Activated T-cell treated with anti-CD3 and anti-CD28 coated beads, Interleukin-2, amount 50 U/mL, for 4 hours (primary cell): ENCODE data around the gene HS3ST1. TPM values are rescaled to one million over a fixed set of nuclear protein-coding genes. Genes with fewer than 3 reads are reported as not detected.
"Not testable (repeated sequence)": the region's sequence is repeated elsewhere in the genome, so short reads cannot be mapped to it uniquely, and the experiment has no call there.

Experiments
- ATAC-seq, 2 donors: fragments of 200-7000 bp; cut with Tn5 transposase; one replicate each; pipeline ENCODE4 v1.10.0; 2021
- DNase-seq: peaks from one replicate; pipeline ENCODE4 v3.0.0-alpha.2; 2020
- H3K27me3 Mint-ChIP-seq: one replicate; pipeline ENCODE4 v1.8.0; 2021; ENCODE audit warnings: low read depth, mixed read lengths
- H3K36me3 Mint-ChIP-seq: one replicate; pipeline ENCODE4 v1.8.0; 2022; ENCODE audit warnings: mixed read lengths; ENCODE audit not compliant: insufficient read depth
- H3K4me1 Mint-ChIP-seq: one replicate; pipeline ENCODE4 v1.8.0; 2021; ENCODE audit warnings: low read depth, mixed read lengths
- H3K4me3 Mint-ChIP-seq: one replicate; pipeline ENCODE4 v1.8.0; 2021; ENCODE audit warnings: mild to moderate bottlenecking, moderate library complexity, mixed read lengths
- H3K9me3 Mint-ChIP-seq: one replicate; pipeline ENCODE4 v1.8.0; 2021; ENCODE audit warnings: mixed read lengths
- total RNA-seq, 3 donors: library from RNA; stranded (reverse); gene quantifications; one replicate each; pipeline ENCODE4 v1.2.1, GENCODE V29; 2021

HS3ST1 gene
- total RNA-seq, 3 donors from 2014 or later = 0.03 to 0.71 (median 0.03) TPM

DNA sequence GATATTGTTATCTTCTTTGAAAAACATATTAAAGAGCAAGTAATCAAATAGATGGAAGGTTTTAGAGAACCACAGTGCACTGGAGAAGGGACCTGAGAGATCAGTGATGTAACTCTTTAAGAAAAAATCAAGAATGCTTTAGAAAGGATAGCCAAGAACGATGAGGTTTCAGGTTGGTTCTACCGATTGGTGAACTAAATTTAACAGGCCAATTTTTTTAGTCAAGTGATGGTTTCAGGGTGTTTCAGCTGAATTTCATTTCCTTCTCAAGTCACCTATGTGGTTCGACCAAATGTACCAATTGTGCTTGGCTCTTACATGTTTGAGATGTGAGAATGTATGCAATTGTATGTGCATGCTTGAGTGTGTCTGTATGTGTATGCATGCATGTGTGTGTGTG, 26.5 kb downstream of the HS3ST1 start:
- no peak overlapping the region for H3K4me3 Mint-ChIP-seq
- ATAC-seq = no peak
- no peaks in the 10 kb centered on the region for H3K36me3 Mint-ChIP-seq
- no peaks in the 10 kb centered on the region for H3K4me1 Mint-ChIP-seq
- peaks cover 3% of the 10 kb centered on the region for H3K27me3 Mint-ChIP-seq
- no peak for DNase-seq
- no peaks in the 10 kb centered on the region for H3K9me3 Mint-ChIP-seq

DNA sequence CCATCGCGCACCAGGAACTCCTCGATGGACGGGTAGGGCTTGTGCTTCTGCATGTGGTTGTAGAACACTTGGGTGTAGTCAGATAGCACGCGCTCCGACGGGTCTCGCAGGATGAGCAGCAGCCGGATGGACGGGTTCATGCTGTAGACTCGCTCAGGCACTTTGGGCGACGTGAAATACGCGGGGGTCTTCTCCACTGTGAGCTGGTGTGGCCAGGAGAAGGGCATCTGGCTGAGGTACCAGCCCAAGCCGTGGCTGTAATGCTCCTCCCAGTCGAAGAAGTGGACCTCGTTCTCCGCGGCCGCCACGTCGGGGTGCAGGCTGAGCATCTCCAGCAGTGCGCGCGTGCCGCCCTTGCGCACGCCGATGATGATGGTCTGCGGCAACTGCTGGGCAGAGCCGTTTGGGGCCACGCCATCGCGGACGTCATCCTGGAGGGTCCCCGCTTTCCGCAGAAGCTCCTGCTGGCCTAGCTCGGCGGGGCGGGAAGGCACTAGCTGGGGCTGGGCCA, 29.2 kb downstream of the HS3ST1 start:
- DNase-seq (no peak), ATAC-seq (no peak)
- H3K4me3 Mint-ChIP-seq = no peak overlapping the region
- H3K36me3 Mint-ChIP-seq = no peaks in the 10 kb centered on the region
- H3K4me1 Mint-ChIP-seq = no peaks in the 10 kb centered on the region
- no peaks in the 10 kb centered on the region for H3K9me3 Mint-ChIP-seq
- peaks cover 2% of the 10 kb centered on the region for H3K27me3 Mint-ChIP-seq

DNA sequence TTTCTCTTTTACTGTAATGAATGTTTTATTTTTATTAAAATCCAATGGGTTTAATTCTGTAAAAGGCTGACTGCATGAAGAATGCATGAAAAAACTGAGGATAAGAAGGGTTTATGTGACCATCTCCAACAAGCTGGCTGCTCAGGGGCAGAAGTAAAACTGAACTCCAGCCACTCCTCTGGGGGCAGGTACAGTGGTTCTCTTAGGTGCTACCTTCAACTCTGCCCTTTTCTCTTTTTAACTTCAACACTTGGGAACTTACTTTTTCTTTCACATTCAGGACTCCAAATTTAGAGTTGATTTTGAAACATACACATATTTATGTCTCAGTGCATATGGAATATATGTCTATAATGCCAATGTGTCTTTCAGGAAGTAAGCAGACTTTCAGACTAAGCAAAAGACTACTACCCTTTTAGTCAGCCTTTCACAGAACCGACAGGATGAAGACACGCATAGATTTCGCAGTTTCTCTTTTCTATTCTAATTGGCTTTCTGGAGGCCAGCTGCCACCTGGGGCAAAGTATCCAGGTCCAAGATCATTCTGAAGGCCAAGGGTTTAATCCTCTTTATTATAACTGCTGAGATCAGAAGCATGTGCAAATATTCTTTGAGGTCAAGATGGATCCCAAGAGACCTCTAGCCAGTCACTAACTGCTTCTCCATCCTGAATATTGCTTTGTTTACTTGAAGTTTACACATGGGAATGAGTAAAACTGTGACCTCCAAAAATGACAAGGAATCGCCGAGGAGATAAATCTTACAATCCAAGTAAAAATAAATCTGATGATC, 30.7 kb downstream of the HS3ST1 start:
- H3K27me3 Mint-ChIP-seq = peaks cover 2% of the 10 kb centered on the region
- no peaks in the 10 kb centered on the region for H3K36me3 Mint-ChIP-seq
- no peaks in the 10 kb centered on the region for H3K4me1 Mint-ChIP-seq
- H3K4me3 Mint-ChIP-seq = no peak overlapping the region
- no peak for ATAC-seq
- H3K9me3 Mint-ChIP-seq = no peaks in the 10 kb centered on the region
- no peak for DNase-seq

DNA sequence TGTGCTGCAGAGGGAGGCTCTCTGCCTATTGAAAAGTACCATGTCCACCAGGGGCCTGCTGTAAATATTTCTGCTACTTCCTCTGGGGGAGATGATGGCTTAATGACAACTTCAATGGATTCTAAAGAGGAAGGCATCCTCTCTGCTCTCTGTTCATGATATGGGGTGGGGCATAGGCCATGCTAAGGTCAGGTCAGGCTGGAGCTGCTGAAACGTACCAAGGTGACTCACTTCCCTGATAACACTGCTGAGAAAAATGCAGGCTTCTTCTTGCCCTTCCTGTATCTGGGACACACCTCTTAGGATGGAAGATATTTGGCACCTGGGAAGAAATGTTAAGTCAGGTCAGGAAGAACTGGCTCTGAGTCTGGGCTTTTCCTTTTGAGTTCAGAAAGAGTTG, 31.5 kb downstream of the HS3ST1 start:
- Mint-ChIP-seq H3K4me1 (no peaks in the 10 kb centered on the region), H3K36me3 (no peaks in the 10 kb centered on the region), H3K9me3 (no peaks in the 10 kb centered on the region), H3K27me3 (no peaks in the 10 kb centered on the region), H3K4me3 (no peak overlapping the region)
- DNase-seq (no peak), ATAC-seq (no peak)

DNA sequence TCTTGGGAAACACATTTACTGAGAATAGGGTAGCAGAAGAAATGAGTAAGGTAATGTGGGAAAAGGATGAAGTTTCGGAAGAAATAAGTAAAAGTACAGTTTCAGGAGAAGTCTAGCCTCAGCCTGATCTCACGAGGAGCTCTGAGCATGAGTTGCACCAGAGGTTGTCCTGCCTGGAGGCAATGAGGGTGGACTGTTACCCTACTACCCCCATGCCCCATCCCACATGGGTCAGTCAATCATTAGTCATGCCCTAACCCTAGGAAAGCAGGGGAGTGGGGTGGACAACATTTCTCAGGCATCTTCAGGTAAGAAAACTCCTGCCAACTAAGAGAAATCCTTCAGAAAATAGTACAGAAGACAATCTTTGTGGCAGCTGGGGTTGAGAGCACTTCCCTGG, 35.1 kb downstream of the HS3ST1 start:
- H3K36me3 Mint-ChIP-seq = no peaks in the 10 kb centered on the region
- DNase-seq = no peak
- no peaks in the 10 kb centered on the region for H3K27me3 Mint-ChIP-seq
- no peaks in the 10 kb centered on the region for H3K9me3 Mint-ChIP-seq
- ATAC-seq = no peak
- H3K4me1 Mint-ChIP-seq = no peaks in the 10 kb centered on the region
- H3K4me3 Mint-ChIP-seq = no peak overlapping the region

DNA sequence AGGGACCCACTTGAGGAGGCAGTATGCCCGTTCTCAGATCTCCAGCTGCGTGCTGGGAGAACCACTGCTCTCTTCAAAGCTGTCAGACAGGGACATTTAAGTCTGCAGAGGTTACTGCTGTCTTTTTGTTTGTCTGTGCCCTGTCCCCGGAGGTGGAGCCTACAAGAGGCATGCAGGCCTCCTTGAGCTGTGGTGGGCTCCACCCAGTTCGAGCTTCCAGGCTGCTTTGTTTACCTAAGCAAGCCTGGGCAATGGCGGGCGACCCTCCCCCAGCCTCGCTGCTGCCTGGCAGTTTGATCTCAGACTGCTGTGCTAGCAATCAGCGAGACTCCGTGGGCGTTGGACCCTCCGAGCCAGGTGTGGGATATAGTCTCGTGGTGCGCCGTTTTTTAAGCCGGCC, 44.6 kb downstream of the HS3ST1 start:
- DNase-seq, H3K36me3 Mint-ChIP-seq, H3K4me1 Mint-ChIP-seq, H3K4me3 Mint-ChIP-seq, ATAC-seq, H3K9me3 Mint-ChIP-seq: not testable (repeated sequence)
- H3K27me3 Mint-ChIP-seq = peaks cover 10% of the 10 kb centered on the region

DNA sequence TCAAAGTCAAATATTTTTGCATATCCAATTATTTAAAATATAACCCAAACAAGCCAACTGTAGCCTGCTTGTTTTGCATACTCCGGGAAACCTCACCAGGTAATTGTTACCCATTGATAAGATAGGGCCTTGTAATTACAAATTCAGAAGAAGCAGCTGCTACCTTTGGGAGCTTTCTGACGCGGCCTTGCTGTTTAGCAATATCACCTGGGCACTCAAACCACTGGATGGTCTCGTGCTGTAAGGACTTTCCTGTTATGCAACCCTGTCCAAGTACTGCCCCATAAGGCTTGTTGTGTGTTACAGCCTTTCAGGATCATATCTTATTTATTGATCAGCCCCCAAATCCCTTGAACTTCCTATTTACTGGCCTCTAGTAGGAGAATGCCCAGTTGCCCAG, 52.1 kb downstream of the HS3ST1 start:
- Mint-ChIP-seq H3K9me3 (peaks cover 3% of the 10 kb centered on the region), H3K4me3 (no peak overlapping the region), H3K4me1 (no peaks in the 10 kb centered on the region), H3K27me3 (no peaks in the 10 kb centered on the region), H3K36me3 (no peaks in the 10 kb centered on the region)
- ATAC-seq (no peak), DNase-seq (no peak)

DNA sequence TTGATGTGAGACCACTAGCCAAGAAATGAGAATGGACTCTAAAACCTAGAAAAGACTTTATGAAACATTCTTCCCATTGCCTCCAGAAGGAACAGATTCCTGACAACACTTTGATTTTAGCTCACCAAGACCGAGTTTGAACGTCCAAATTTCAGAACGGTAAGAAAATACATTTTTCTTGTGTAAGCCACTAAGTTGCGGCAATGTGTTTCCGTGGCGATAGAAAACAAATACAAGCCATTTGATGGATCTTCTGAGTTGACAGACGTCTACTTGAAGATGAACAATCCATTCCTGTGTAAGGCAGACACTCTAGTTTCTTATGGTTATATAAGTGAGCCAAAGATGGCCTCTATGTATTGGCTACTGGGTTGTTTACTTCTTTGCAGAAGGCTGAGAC, 52.5 kb downstream of the HS3ST1 start:
- ATAC-seq = no peak
- peaks cover 3% of the 10 kb centered on the region for H3K9me3 Mint-ChIP-seq
- H3K27me3 Mint-ChIP-seq = no peaks in the 10 kb centered on the region
- no peaks in the 10 kb centered on the region for H3K4me1 Mint-ChIP-seq
- no peak for DNase-seq
- no peaks in the 10 kb centered on the region for H3K36me3 Mint-ChIP-seq
- no peak overlapping the region for H3K4me3 Mint-ChIP-seq

DNA sequence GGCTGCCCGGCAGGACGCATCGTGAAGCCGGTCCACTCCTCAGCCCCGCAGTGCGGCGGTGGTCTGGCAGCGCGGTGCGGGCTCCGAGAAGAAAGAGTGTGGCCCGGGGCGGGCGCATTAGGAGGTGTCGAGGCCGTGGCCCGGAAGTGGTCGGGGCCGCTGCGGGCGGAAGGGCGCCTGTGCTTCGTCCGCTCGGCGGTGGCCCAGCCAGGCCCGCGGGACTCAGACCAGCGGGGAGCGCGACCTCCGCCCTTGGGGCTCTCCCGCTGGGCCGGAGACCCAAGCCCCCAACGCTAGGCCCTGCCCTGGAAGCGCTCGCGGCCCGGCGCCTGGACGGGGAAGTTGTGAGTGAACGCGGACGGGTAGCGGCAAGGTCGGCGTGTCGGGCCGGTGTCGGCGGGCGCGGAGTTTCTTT, 60.0 kb downstream of the HS3ST1 start:
- DNase-seq (no peak), ATAC-seq (no peak)
- Mint-ChIP-seq H3K36me3 (no peaks in the 10 kb centered on the region), H3K4me3 (no peak overlapping the region), H3K9me3 (no peaks in the 10 kb centered on the region), H3K4me1 (no peaks in the 10 kb centered on the region), H3K27me3 (peaks cover 11% of the 10 kb centered on the region)

DNA sequence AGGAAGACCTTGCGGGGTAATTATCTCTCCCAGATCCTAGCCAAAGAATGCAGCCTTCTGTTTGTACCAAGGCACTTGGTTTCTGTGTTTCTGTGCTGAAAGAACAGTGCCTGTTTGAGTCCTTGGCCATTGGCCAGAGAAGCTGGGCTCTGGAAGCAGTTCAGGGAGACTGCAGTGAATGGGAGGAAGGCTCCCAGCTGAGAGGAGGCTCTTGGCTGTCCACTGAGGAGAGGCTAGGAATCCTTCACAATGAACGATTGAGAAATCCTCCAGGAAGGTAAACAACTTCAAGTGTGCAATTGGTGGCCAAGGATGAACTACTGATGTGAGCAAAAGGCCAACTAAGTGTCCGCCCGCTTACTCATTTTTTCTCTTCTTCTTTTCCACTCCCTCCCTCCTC, 61.3 kb downstream of the HS3ST1 start:
- peaks cover 11% of the 10 kb centered on the region for H3K27me3 Mint-ChIP-seq
- ATAC-seq (no peak), DNase-seq (no peak)
- H3K9me3 Mint-ChIP-seq = no peaks in the 10 kb centered on the region
- H3K4me3 Mint-ChIP-seq = no peak overlapping the region
- H3K36me3 Mint-ChIP-seq = no peaks in the 10 kb centered on the region
- no peaks in the 10 kb centered on the region for H3K4me1 Mint-ChIP-seq

DNA sequence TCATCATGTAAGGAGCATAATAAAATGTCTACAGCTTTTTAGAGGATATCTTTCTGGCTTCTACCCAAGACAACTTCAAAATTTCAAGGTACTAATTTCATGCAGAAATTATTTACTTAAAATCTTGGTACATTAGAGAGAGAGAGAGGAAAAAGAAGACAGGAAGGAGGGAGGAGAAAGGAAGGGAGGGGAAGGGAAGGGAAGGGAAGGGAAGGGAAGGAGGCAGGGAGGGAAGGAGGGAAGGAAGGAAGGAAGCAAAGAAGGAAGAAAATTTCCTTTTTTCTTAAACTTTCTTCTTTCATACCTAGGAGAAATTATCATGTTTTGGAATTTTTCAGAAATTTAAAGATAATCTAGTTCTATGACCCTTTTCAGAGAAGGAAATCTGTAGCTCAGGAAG, 61.8 kb downstream of the HS3ST1 start:
- no peak for ATAC-seq
- Mint-ChIP-seq H3K4me3 (no peak overlapping the region), H3K27me3 (peaks cover 11% of the 10 kb centered on the region), H3K9me3 (no peaks in the 10 kb centered on the region), H3K4me1 (no peaks in the 10 kb centered on the region), H3K36me3 (no peaks in the 10 kb centered on the region)
- no peak for DNase-seq

DNA sequence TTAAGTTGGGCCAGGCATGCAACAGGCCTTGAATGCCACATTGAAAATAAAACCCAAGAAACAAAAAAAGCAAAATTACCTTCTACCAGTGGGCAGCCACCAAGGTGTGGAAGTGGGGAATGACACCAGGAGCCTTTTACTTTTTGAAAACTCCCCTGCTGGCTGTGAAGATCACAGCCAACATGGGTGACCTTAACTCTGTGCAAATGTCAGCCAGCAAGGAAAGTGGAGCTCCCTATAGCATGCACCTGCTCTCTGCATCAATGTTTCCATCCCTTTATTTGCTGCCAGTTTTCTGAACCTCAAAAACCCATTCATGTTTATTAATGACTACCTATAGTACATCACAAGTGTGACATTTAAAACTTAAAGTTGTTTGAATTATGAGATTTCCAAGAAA, 63.7 kb downstream of the HS3ST1 start:
- Mint-ChIP-seq H3K9me3 (no peaks in the 10 kb centered on the region), H3K4me3 (no peak overlapping the region), H3K27me3 (peaks cover 11% of the 10 kb centered on the region), H3K4me1 (no peaks in the 10 kb centered on the region), H3K36me3 (no peaks in the 10 kb centered on the region)
- ATAC-seq (no peak), DNase-seq (no peak)

DNA sequence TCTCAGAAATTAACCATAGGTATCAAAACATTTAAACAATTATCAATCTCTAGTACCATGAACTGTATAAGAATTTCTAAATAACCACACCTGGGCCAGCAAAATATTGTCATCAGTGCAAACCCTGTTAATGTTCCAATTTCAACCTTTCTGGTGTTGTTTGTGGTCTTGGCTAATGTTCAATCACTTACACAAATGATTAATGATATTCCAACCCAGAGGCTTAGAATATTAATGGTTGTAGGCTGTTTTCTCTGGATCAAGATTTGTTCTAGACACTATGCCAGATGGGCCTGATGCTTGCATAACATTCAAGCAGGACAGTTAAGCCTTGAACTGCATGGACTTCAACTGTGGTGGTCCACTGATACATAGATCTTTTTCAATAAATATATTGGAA, 69.1 kb downstream of the HS3ST1 start:
- no peaks in the 10 kb centered on the region for H3K9me3 Mint-ChIP-seq

DNA sequence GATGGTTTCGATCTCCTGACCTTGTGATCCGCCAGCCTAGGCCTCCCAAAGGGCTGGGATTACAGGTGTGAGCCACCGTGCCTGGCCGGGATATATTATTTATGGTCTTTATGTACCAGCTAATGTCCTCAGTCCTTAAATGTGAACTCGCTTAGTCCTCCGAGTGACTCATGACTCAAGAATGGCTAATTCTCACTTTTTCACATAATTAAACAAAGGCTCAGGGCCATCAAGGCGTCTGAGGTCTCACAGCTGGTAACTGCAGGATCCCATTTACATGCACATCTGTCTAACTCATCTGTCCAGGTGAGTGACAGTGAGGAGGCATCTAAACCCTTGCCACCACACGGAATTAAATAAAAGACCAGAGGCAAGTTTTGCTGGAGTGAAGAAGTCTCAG, 73.5 kb downstream of the HS3ST1 start:
- no peaks in the 10 kb centered on the region for H3K36me3 Mint-ChIP-seq
- peaks cover 5% of the 10 kb centered on the region for H3K27me3 Mint-ChIP-seq
- DNase-seq (no peak), ATAC-seq (no peak)
- H3K4me3 Mint-ChIP-seq = no peak overlapping the region
- H3K4me1 Mint-ChIP-seq = no peaks in the 10 kb centered on the region
- no peaks in the 10 kb centered on the region for H3K9me3 Mint-ChIP-seq

More for the DNA sequence above, 69.1 kb downstream of the HS3ST1 start:
- H3K4me1 Mint-ChIP-seq = no peaks in the 10 kb centered on the region
- H3K4me3 Mint-ChIP-seq = no peak overlapping the region
- no peak for ATAC-seq
- H3K36me3 Mint-ChIP-seq = no peaks in the 10 kb centered on the region
- no peak for DNase-seq
- peaks cover 5% of the 10 kb centered on the region for H3K27me3 Mint-ChIP-seq

DNA sequence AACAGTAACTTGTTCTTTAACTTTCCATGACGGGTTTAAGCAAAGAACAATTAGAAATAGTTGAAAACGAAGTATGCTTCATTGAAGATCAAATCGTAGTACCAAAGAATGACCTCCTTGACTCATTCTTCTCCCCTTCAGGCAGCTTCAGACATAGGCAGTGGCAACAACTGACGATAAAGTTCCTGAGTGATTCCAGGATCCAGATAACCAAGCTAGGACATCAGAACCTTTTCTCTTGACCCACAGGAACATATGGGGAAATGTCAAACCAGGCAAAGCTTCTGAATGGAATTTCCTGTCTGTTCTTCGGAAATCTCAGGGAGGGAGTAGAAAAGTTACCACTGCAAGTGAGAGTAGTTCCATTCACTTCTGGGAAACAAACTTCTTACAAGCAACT, 74.2 kb downstream of the HS3ST1 start:
- H3K9me3 Mint-ChIP-seq = no peaks in the 10 kb centered on the region
- ATAC-seq (no peak), DNase-seq (no peak)
- no peaks in the 10 kb centered on the region for H3K4me1 Mint-ChIP-seq
- H3K4me3 Mint-ChIP-seq = no peak overlapping the region
- H3K27me3 Mint-ChIP-seq = peaks cover 3% of the 10 kb centered on the region
- no peaks in the 10 kb centered on the region for H3K36me3 Mint-ChIP-seq
